ENCODE results near the gene DNM2.

GRCh38 chr19:10835089-10835753 is 117.3 kb downstream of the DNM2 start:
- TF ChIP-seq CTCF (IDR thresholded peaks at IDR 0.05; ENCODE audit: low read length) (no peak), EZH2phosphoT487 (IDR thresholded peaks at IDR 0.05; ENCODE audit: low read length) (no peak), EZH2 (optimal IDR thresholded peaks at IDR 0.05; ENCODE audit: low read depth, low read length) (no peak)
